ENCODE data around the gene SASH3. TPM values are rescaled to one million over a fixed set of nuclear protein-coding genes. Genes with fewer than 3 reads are reported as not detected.

Gene SASH3
- total and polyA plus RNA-seq, 8 donors, result 2.3 to 62.9 (median 4.1) TPM

- Histone ChIP-seq H3K9me3 (no peaks in the 10 kb centered on the region), H3K4me1 (no peaks in the 10 kb centered on the region), H3K36me3 (peaks cover 0 to 47% of the 10 kb centered on the region in 2 donors), H3K4me3 (no peak overlapping the region), H3K27me3 (no peaks in the 10 kb centered on the region), H3K27ac (no peak overlapping the region)
- no peak for TF ChIP-seq CTCF (IDR thresholded peaks at IDR 0.05)
- intact Hi-C loops (cut with DNase I), result no loop called here
- ATAC-seq (no peak), DNase-seq (no peak)
Measured at GRCh38 chrX:129798456-129798855, 18.7 kb downstream of the SASH3 start.

GRCh38 chrX:129798888-129799287 lies 19.1 kb downstream of the SASH3 start:
- H3K27me3 ChIP-seq, result no peaks in the 10 kb centered on the region
- no peaks in the 10 kb centered on the region for H3K9me3 ChIP-seq
- no peak overlapping the region for H3K27ac ChIP-seq
- H3K4me3 ChIP-seq, result no peak overlapping the region
- H3K4me1 ChIP-seq, result no peaks in the 10 kb centered on the region
- ATAC-seq (no peak), DNase-seq (no peak)
- peaks cover 0 to 43% of the 10 kb centered on the region in 2 donors for H3K36me3 ChIP-seq
- TF ChIP-seq CTCF (IDR thresholded peaks at IDR 0.05), result no peak
- intact Hi-C loops (cut with DNase I), result no loop called here

GRCh38 chrX:129800186-129800585 lies 20.4 kb downstream of the SASH3 start:
- DNase-seq, result no peak
- intact Hi-C loops (cut with DNase I), result no loop called here

GRCh38 chrX:129802863-129803262 lies 23.1 kb downstream of the SASH3 start:
- ATAC-seq, result no peak
- intact Hi-C loops (cut with DNase I), result no loop called here

More at GRCh38 chrX:129800186-129800585, 20.4 kb downstream of the SASH3 start:
- Histone ChIP-seq H3K4me1 (no peaks in the 10 kb centered on the region), H3K36me3 (peaks cover 0 to 35% of the 10 kb centered on the region in 2 donors), H3K4me3 (no peak overlapping the region), H3K27me3 (no peaks in the 10 kb centered on the region), H3K9me3 (no peaks in the 10 kb centered on the region), H3K27ac (no peak overlapping the region)
- no peak for TF ChIP-seq CTCF (IDR thresholded peaks at IDR 0.05)
- ATAC-seq, result no peak

GRCh38 chrX:129804806-129805205 lies 25.1 kb downstream of the SASH3 start:
- Histone ChIP-seq H3K4me3 (no peak overlapping the region), H3K36me3 (peaks cover 0 to 17% of the 10 kb centered on the region in 2 donors), H3K27ac (no peak overlapping the region), H3K4me1 (peaks cover 0 to 17% of the 10 kb centered on the region in 2 donors), H3K9me3 (no peaks in the 10 kb centered on the region), H3K27me3 (no peaks in the 10 kb centered on the region)
- no peak for TF ChIP-seq CTCF (IDR thresholded peaks at IDR 0.05)
- DNase-seq, result no peak
- intact Hi-C loops (cut with DNase I), result no loop called here
- no peak for ATAC-seq

More at GRCh38 chrX:129802863-129803262, 23.1 kb downstream of the SASH3 start:
- no peak for DNase-seq
- Histone ChIP-seq H3K4me1 (peaks cover 0 to 5% of the 10 kb centered on the region in 2 donors), H3K27me3 (no peaks in the 10 kb centered on the region), H3K27ac (no peak overlapping the region), H3K4me3 (no peak overlapping the region), H3K36me3 (peaks cover 0 to 26% of the 10 kb centered on the region in 2 donors), H3K9me3 (no peaks in the 10 kb centered on the region)
- TF ChIP-seq CTCF (IDR thresholded peaks at IDR 0.05), result no peak
